OCI-LY1 (cell line): ENCODE data around the gene RASSF4.

ENCODE experiments used
- H2AFZ ChIP-seq: fragments of 200-600 bp; sonication (generic), shearing (Covaris generic); 2 replicates; pipeline ENCODE4 v1.6.0; 2014; ENCODE audit warnings: antibody characterized with exemption, mild to moderate bottlenecking, low read length
- H3F3A ChIP-seq: fragments of 200-600 bp; sonication (generic), shearing (Covaris generic); 2 replicates; pipeline ENCODE4 v1.6.0; 2014; ENCODE audit warnings: mild to moderate bottlenecking, antibody characterized with exemption, low read length, moderate library complexity; ENCODE audit not compliant: insufficient read depth
- H3K27ac ChIP-seq: fragments of 200-600 bp; sonication (generic); 2 replicates; pipeline ENCODE4 v1.5.1; 2014; ENCODE audit warnings: low read length, mixed run types, mild to moderate bottlenecking, low read depth; ENCODE audit not compliant: poor library complexity, severe bottlenecking
- H3K27me3 ChIP-seq: fragments of 200-600 bp; sonication (generic); 2 replicates; pipeline ENCODE4 v1.6.0; 2014; ENCODE audit warnings: antibody characterized with exemption, mild to moderate bottlenecking, low read length, moderate library complexity; ENCODE audit not compliant: insufficient read depth
- H3K36me3 ChIP-seq: fragments of 200-600 bp; sonication (generic); 2 replicates; pipeline ENCODE4 v1.6.1; 2014; ENCODE audit warnings: mild to moderate bottlenecking, antibody characterized with exemption, low read length, moderate library complexity, mixed read lengths; ENCODE audit not compliant: insufficient read depth
- H3K4me1 ChIP-seq: fragments of 200-600 bp; sonication (generic); 2 replicates; pipeline ENCODE4 v1.5.1; 2014; ENCODE audit warnings: mild to moderate bottlenecking, low read length, moderate library complexity; ENCODE audit not compliant: insufficient read depth, severe bottlenecking
- H3K4me2 ChIP-seq: fragments of 200-600 bp; sonication (generic), shearing (Covaris generic); 2 replicates; pipeline ENCODE4 v1.6.1; 2014; ENCODE audit warnings: low read length
- H3K4me3 ChIP-seq: fragments of 200-600 bp; sonication (generic); 2 replicates; pipeline ENCODE4 v1.5.1; 2014; ENCODE audit warnings: low read length, low read depth, mild to moderate bottlenecking, mixed read lengths; ENCODE audit not compliant: poor library complexity, severe bottlenecking
- H3K79me2 ChIP-seq: fragments of 200-600 bp; shearing (Covaris generic); 2 replicates; pipeline ENCODE4 v1.6.1; 2016; ENCODE audit warnings: mixed run types, low read length, mixed read lengths; ENCODE audit not compliant: insufficient read depth
- H3K9ac ChIP-seq: fragments of 200-600 bp; sonication (generic), shearing (Covaris generic); 2 replicates; pipeline ENCODE4 v1.6.1; 2014; ENCODE audit warnings: mild to moderate bottlenecking, low read length, mixed read lengths
- H3K9me2 ChIP-seq: fragments of 200-600 bp; sonication (generic), shearing (Covaris generic); 2 replicates; pipeline ENCODE4 v1.6.1; 2014; ENCODE audit warnings: low read depth, mild to moderate bottlenecking, low read length, mixed read lengths
- H3K9me3 ChIP-seq: fragments of 200-600 bp; shearing (Covaris generic); 2 replicates; pipeline ENCODE4 v1.6.1; 2014; ENCODE audit warnings: low read length, mixed read lengths
- H4K20me1 ChIP-seq: fragments of 200-600 bp; sonication (generic), shearing (Covaris generic); 2 replicates; pipeline ENCODE4 v1.6.0; 2016; ENCODE audit warnings: mild to moderate bottlenecking, low read length; ENCODE audit not compliant: insufficient read depth
- CTCF ChIP-seq: fragments of 200-600 bp; sonication (generic), shearing (Covaris generic); IDR thresholded peaks from 2 replicates; pipeline ENCODE4 v1.5.1; 2017; ENCODE audit warnings: mild to moderate bottlenecking, antibody characterized with exemption, low read length, moderate library complexity, mixed read lengths
- EZH2 ChIP-seq: fragments of 200-600 bp; sonication (generic), shearing (Covaris generic); IDR thresholded peaks from 2 replicates; pipeline ENCODE4 v1.8.0; 2017; ENCODE audit warnings: borderline replicate concordance, mixed run types, mild to moderate bottlenecking, antibody characterized with exemption, low read length, moderate library complexity, mixed read lengths

The RASSF4 gene

GRCh38 chr10:44977287-44978212 is 17.9 kb downstream of the RASSF4 start:
- Histone ChIP-seq H3K9ac (no peak overlapping the region), H4K20me1 (no peaks in the 10 kb centered on the region), H3K9me3 (no peaks in the 10 kb centered on the region), H3K36me3 (no peaks in the 10 kb centered on the region), H3K4me2 (no peak overlapping the region), H2AFZ (no peak overlapping the region), H3K27me3 (peaks cover 3% of the 10 kb centered on the region; the same call in 1 of the 2 replicates), H3K4me3 (no peak overlapping the region), H3K4me1 (peaks cover 15% of the 10 kb centered on the region), H3K27ac (no peak overlapping the region), H3K79me2 (no peaks in the 10 kb centered on the region), H3K9me2 (no peaks in the 10 kb centered on the region), H3F3A (no peaks in the 10 kb centered on the region)
- TF ChIP-seq CTCF (no peak), EZH2 (no peak)

- peaks cover 15% of the 10 kb centered on the region for H3K4me1 ChIP-seq
Observed at GRCh38 chr10:44978213-44978569, 18.6 kb downstream of the RASSF4 start.

GRCh38 chr10:44978570-44979280 is 19.1 kb downstream of the RASSF4 start, which contains the start of gene DEPP1:
Gene DEPP1 (minus strand): TSS chr10:44978809. CDS start chr10:44978030, 779 bp downstream.
- Histone ChIP-seq H4K20me1 (no peaks in the 10 kb centered on the region), H3K4me1 (peaks cover 10% of the 10 kb centered on the region), H3K9ac (no peak within 1 kb of the TSS), H3K79me2 (no peaks in the 10 kb centered on the region), H3K9me2 (no peaks in the 10 kb centered on the region), H3K4me3 (no peak within 1 kb of the TSS), H3K4me2 (no peak within 1 kb of the TSS), H3K27me3 (peaks cover 3% of the 10 kb centered on the region; the same call in 1 of the 2 replicates), H3K9me3 (no peaks in the 10 kb centered on the region), H3K27ac (no peak within 1 kb of the TSS), H3K36me3 (no peaks in the 10 kb centered on the region), H3F3A (no peaks in the 10 kb centered on the region), H2AFZ (no peak within 1 kb of the TSS)
- TF ChIP-seq EZH2 (no peak), CTCF (no peak)

More at GRCh38 chr10:44978213-44978569, 18.6 kb downstream of the RASSF4 start:
- no peak overlapping the region for H3K27ac ChIP-seq
- no peaks in the 10 kb centered on the region for H3F3A ChIP-seq
- TF ChIP-seq EZH2 = no peak
- TF ChIP-seq CTCF = no peak
- H3K79me2 ChIP-seq = no peaks in the 10 kb centered on the region
- H3K9me3 ChIP-seq = no peaks in the 10 kb centered on the region
- H3K4me2 ChIP-seq = no peak overlapping the region
- no peak overlapping the region for H3K9ac ChIP-seq
- H2AFZ ChIP-seq = no peak overlapping the region
- no peaks in the 10 kb centered on the region for H3K9me2 ChIP-seq
- no peaks in the 10 kb centered on the region for H3K36me3 ChIP-seq
- H3K4me3 ChIP-seq = no peak overlapping the region
- H4K20me1 ChIP-seq = no peaks in the 10 kb centered on the region
- H3K27me3 ChIP-seq = peaks cover 3% of the 10 kb centered on the region; the same call in 1 of the 2 replicates
